A549 (cell line): ENCODE measurements around the gene PPP2R2D. TPM values are rescaled to one million over a fixed set of nuclear protein-coding genes. Genes with fewer than 3 reads are reported as not detected.
"Not testable (repeated sequence)": the region's sequence is repeated elsewhere in the genome, so short reads cannot be mapped to it uniquely, and the experiment has no call there.

Source experiments
- ATAC-seq, 2 experiments: fragments of 200-7000 bp in 1 of 2; fragments of >200 bp in 1 of 2; cut with Nextera tagmentation in 1 of 2; cut with Tn5 transposase in 1 of 2; 3 replicates each; pipeline versions ENCODE4 v1.8.0 to v1.9.1; 2018 to 2020; ENCODE audit warnings: mild to moderate bottlenecking in 1 of 2, moderate library complexity in 1 of 2
- CTCF ChIA-PET: fragments of 300-600 bp; sonication (Branson Sonifier 250); formaldehyde crosslinking; extraction: SDS; loops from one replicate; lab custom pipeline; 2021; ENCODE audit warnings: antibody characterized with exemption, inconsistent platforms; lab: Yijun Ruan, JAX
- POLR2A ChIA-PET: fragments of 350-600 bp; formaldehyde crosslinking; extraction: SDS; loops from one replicate; lab custom pipeline; 2021; ENCODE audit warnings: antibody characterized with exemption, inconsistent platforms; lab: Yijun Ruan, JAX
- DNase-seq, 2 experiments: peaks; one replicate each; pipeline versions ENCODE4 v3.0.0 to v3.0.0-alpha.2; 2011 to 2016; ENCODE audit warnings: low read depth in 1 of 2, low spot score in 1 of 2
- FAIRE-seq: peaks from 2 replicates; lab custom pipeline; 2011; peaks lifted over from hg19 to GRCh38; lab: Jason Lieb, UNC
- H3K27ac ChIP-seq, 2 experiments: fragments of >200 bp; sonication (Bioruptor Twin); formaldehyde crosslinking; 3 replicates each; pipeline ENCODE4 v1.5.1; 2016 to 2017
- H3K4me1 ChIP-seq: fragments of >200 bp; sonication (Bioruptor Twin); formaldehyde crosslinking; 3 replicates; pipeline ENCODE4 v1.6.1; 2016
- H3K4me2 ChIP-seq: fragments of >200 bp; sonication (Bioruptor Twin); formaldehyde crosslinking; 3 replicates; pipeline ENCODE4 v1.6.1; 2016
- H3K4me3 ChIP-seq: fragments of >200 bp; sonication (Bioruptor Twin); formaldehyde crosslinking; 3 replicates; pipeline ENCODE4 v1.5.1; 2016
- H3K9me3 ChIP-seq: fragments of >200 bp; sonication (Bioruptor Twin); formaldehyde crosslinking; 3 replicates; pipeline ENCODE4 v1.6.1; 2016
- ATOH8 ChIP-seq: fragments of 250-450 bp; sonication (Bioruptor Pico); IDR thresholded peaks from 2 replicates; pipeline ENCODE4 v1.5.0; 2020; ENCODE audit warnings: low read depth, mild to moderate bottlenecking, moderate library complexity
- BHLHE40 ChIP-seq: IDR thresholded peaks from 2 replicates; pipeline ENCODE4 v1.6.1; 2012; ENCODE audit warnings: low read depth, low read length, inconsistent platforms
- CHD2 ChIP-seq: fragments of 150-350 bp; IDR thresholded peaks from 2 replicates; pipeline ENCODE4 v1.6.1; 2014; ENCODE audit warnings: low read length; ENCODE audit not compliant: partially characterized antibody
- EHMT2 ChIP-seq: fragments of 200-600 bp; sonication (generic); IDR thresholded peaks from 2 replicates; pipeline ENCODE4 v1.6.1; 2016; ENCODE audit warnings: antibody characterized with exemption, low read depth, mild to moderate bottlenecking, moderate library complexity
- FOSB ChIP-seq: fragments of 250-450 bp; sonication (Bioruptor Pico); IDR thresholded peaks from 2 replicates; pipeline ENCODE4 v1.5.0; 2020; ENCODE audit warnings: mild to moderate bottlenecking, moderate library complexity
- HEYL ChIP-seq: fragments of 250-450 bp; sonication (Bioruptor Pico); IDR thresholded peaks from 2 replicates; pipeline ENCODE4 v1.8.0; 2021; ENCODE audit warnings: mild to moderate bottlenecking, moderate library complexity
- HOXB13 ChIP-seq: fragments of 250-450 bp; sonication (Bioruptor Pico); IDR thresholded peaks from 2 replicates; pipeline ENCODE4 v1.5.0; 2020; ENCODE audit warnings: low read depth, mild to moderate bottlenecking, moderate library complexity
- HOXB5 ChIP-seq: fragments of 250-450 bp; sonication (Bioruptor Pico); IDR thresholded peaks from 2 replicates; pipeline ENCODE4 v1.5.0; 2020; ENCODE audit warnings: mild to moderate bottlenecking, moderate library complexity
- KDM5A ChIP-seq: fragments of 200-600 bp; sonication (generic); IDR thresholded peaks from 2 replicates; pipeline ENCODE4 v1.6.1; 2016; ENCODE audit warnings: antibody characterized with exemption, mild to moderate bottlenecking
- MYC ChIP-seq: IDR thresholded peaks from 2 replicates; pipeline ENCODE4 v1.6.1; 2012; ENCODE audit warnings: mild to moderate bottlenecking, inconsistent platforms, low read length, improper control_type of control experiment, borderline replicate concordance
- NR3C1 ChIP-seq: fragments of >200 bp; sonication (Bioruptor Twin); formaldehyde crosslinking; IDR thresholded peaks from 3 replicates; pipeline ENCODE4 v1.6.1; 2017
- PHF8 ChIP-seq: fragments of 200-600 bp; sonication (generic); IDR thresholded peaks from 2 replicates; pipeline ENCODE4 v1.6.1; 2016; ENCODE audit warnings: low read depth, mild to moderate bottlenecking, antibody characterized with exemption, moderate library complexity, borderline replicate concordance
- RCOR1 ChIP-seq: fragments of 150-350 bp; IDR thresholded peaks from 2 replicates; pipeline ENCODE4 v1.6.1; 2014; ENCODE audit warnings: antibody characterized with exemption, low read length, low read depth
- SREBF2 ChIP-seq: fragments of 450-650 bp; IDR thresholded peaks from 2 replicates; pipeline ENCODE4 v1.6.1; 2014; ENCODE audit warnings: mild to moderate bottlenecking, moderate library complexity
- TP53 ChIP-seq: fragments of 250-450 bp; sonication (Bioruptor Pico); IDR thresholded peaks from 2 replicates; pipeline ENCODE4 v1.5.0; 2021; ENCODE audit warnings: mild to moderate bottlenecking, moderate library complexity
- ZFP36 ChIP-seq: fragments of 450-650 bp; IDR thresholded peaks from 2 replicates; pipeline ENCODE4 v1.6.1; 2014; ENCODE audit warnings: borderline replicate concordance; ENCODE audit not compliant: partially characterized antibody
- WGBS: methylation state at CpG from one replicate; pipeline ENCODE4 v1.1.6; 2017; ENCODE audit errors: missing lambda C conversion rate; 5-methylcytosine and 5-hydroxymethylcytosine counted together
- polyA plus RNA-seq, 4 experiments: library from polyadenylated mRNA; depleted of rRNA in 3 of 4; stranded (reverse); fragments of >200 nt; fragmentation: RNase III in 1 of 4; extraction: RNeasy Plus Mini Kit Qiagen cat#74134 plus additional on column Dnase treatment in 1 of 4; gene quantifications; 2 replicates in 3 of 4; 3 replicates in 1 of 4; pipeline ENCODE4 v1.2.3, GENCODE V29; 2011 to 2017
- TF ChIP-seq, protein P1 (sequence below): IDR thresholded peaks from 2 replicates; pipeline ENCODE4 v1.6.1; 2012
- TF ChIP-seq, protein P2 (sequence below): fragments of 200-600 bp; sonication (generic); IDR thresholded peaks from 2 replicates; pipeline ENCODE4 v1.6.1; 2016; ENCODE audit warnings: antibody characterized with exemption, mild to moderate bottlenecking, moderate library complexity
- TF ChIP-seq, protein P3 (sequence below): fragments of 150-350 bp; IDR thresholded peaks from 2 replicates; pipeline ENCODE4 v1.6.1; 2014; ENCODE audit warnings: low read depth, mild to moderate bottlenecking, low read length
- TF ChIP-seq, protein P4 (sequence below): IDR thresholded peaks from 2 replicates; pipeline ENCODE4 v1.6.1; 2012

PPP2R2D gene
- polyA plus RNA-seq, 2 of the 4 experiments (the other 2 are of a cell fraction), result 23.9 to 36.0 TPM

GRCh38 chr10:131948501-131948900, 47.7 kb downstream of the PPP2R2D start:
- Histone ChIP-seq H3K4me1 (peaks cover 34% of the 10 kb centered on the region), H3K9me3 (no peaks in the 10 kb centered on the region), H3K27ac (peak overlapping the region in 1 of 2 experiments; percentile 11; a peak in 1 of 6 replicates)
- POLR2A ChIA-PET, result interaction anchor here (0.6 kb wide), 1 partner anchor 569 kb away, joined by 3 read pairs; no protein-coding TSS in a partner anchor
- WGBS, result 93% methylated on average over 5 of the region's 6 CpGs
- FAIRE-seq (no peak), ATAC-seq (no peak)
- CTCF ChIA-PET, result interaction anchor here (0.9 to 8.2 kb wide), 7 partner anchors 11 to 194 kb away, joined by 3 to 59 read pairs (median 4); partner anchors contain the start of gene BNIP3
- no peak for TF ChIP-seq PHF8
- TF ChIP-seq, protein P1, sequence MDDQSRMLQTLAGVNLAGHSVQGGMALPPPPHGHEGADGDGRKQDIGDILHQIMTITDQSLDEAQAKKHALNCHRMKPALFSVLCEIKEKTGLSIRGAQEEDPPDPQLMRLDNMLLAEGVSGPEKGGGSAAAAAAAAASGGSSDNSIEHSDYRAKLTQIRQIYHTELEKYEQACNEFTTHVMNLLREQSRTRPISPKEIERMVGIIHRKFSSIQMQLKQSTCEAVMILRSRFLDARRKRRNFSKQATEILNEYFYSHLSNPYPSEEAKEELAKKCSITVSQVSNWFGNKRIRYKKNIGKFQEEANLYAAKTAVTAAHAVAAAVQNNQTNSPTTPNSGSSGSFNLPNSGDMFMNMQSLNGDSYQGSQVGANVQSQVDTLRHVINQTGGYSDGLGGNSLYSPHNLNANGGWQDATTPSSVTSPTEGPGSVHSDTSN, result no peak
- no peak for TF ChIP-seq MYC
- no peak for TF ChIP-seq TP53 (CRISPR knock-in tag)
- no peak for TF ChIP-seq FOSB (CRISPR knock-in tag)
- no peak for TF ChIP-seq ATOH8 (CRISPR knock-in tag)
- no peak for TF ChIP-seq KDM5A
- no peak for TF ChIP-seq EHMT2
- TF ChIP-seq, protein P2, sequence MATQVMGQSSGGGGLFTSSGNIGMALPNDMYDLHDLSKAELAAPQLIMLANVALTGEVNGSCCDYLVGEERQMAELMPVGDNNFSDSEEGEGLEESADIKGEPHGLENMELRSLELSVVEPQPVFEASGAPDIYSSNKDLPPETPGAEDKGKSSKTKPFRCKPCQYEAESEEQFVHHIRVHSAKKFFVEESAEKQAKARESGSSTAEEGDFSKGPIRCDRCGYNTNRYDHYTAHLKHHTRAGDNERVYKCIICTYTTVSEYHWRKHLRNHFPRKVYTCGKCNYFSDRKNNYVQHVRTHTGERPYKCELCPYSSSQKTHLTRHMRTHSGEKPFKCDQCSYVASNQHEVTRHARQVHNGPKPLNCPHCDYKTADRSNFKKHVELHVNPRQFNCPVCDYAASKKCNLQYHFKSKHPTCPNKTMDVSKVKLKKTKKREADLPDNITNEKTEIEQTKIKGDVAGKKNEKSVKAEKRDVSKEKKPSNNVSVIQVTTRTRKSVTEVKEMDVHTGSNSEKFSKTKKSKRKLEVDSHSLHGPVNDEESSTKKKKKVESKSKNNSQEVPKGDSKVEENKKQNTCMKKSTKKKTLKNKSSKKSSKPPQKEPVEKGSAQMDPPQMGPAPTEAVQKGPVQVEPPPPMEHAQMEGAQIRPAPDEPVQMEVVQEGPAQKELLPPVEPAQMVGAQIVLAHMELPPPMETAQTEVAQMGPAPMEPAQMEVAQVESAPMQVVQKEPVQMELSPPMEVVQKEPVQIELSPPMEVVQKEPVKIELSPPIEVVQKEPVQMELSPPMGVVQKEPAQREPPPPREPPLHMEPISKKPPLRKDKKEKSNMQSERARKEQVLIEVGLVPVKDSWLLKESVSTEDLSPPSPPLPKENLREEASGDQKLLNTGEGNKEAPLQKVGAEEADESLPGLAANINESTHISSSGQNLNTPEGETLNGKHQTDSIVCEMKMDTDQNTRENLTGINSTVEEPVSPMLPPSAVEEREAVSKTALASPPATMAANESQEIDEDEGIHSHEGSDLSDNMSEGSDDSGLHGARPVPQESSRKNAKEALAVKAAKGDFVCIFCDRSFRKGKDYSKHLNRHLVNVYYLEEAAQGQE, result no peak
- no peak for TF ChIP-seq CHD2
- TF ChIP-seq RCOR1, result no peak
- TF ChIP-seq, protein P3, sequence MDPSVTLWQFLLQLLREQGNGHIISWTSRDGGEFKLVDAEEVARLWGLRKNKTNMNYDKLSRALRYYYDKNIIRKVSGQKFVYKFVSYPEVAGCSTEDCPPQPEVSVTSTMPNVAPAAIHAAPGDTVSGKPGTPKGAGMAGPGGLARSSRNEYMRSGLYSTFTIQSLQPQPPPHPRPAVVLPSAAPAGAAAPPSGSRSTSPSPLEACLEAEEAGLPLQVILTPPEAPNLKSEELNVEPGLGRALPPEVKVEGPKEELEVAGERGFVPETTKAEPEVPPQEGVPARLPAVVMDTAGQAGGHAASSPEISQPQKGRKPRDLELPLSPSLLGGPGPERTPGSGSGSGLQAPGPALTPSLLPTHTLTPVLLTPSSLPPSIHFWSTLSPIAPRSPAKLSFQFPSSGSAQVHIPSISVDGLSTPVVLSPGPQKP, result no peak
- no peak for TF ChIP-seq SREBF2
- TF ChIP-seq ZFP36, result no peak
- TF ChIP-seq, all 56 proteins: peak for 0
- no peak for DNase-seq
- no peak overlapping the region for H3K4me3 ChIP-seq
- H3K4me2 ChIP-seq, result no peak overlapping the region; the same call in 2 of the 3 replicates

DNA sequence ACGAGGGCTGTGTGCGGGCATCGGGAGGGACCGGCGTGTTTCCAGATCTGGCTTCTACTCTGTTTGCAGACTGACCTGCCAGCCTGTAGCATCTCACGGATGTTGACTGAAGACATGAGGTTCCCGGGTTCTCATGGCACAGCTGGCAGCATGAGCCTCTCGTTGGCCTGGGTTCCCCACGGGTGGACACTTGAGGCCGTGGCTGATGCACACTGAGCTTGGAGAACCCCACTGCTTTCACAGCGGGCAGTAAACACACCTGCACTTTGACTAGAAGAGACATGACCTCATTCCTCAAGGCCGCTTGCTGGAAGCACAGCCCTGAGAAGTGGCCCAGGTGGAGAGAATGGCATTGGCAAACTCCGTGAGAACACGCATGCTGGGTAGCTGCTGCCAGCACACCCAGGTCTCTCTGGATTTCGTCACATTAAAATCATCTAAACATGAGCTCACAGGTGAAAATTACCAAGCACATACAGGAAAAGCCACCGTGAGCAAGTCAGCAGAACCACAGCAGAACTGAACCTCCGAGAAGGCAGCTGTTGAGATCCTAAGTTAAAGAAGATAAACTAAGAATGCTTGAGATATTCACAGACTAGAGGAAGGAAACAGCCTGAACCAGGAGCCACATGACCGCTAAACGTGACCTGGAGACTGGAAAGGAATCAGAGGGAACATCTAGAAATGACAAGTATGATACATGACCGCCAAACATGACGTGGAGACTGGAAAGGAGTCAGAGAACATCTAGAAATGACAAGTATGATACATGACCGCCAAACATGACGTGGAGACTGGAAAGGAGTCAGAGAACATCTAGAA, 48.4 kb downstream of the PPP2R2D start:
- peak overlapping the region in 1 of 2 experiments; percentile 11; a peak in 1 of 6 replicates for H3K27ac ChIP-seq
- no peaks in the 10 kb centered on the region for H3K9me3 ChIP-seq
- H3K4me3 ChIP-seq, result no peak overlapping the region
- ChIA-PET POLR2A (interaction anchor here (0.6 kb wide), 1 partner anchor 570 kb away, joined by 3 read pairs; no protein-coding TSS in a partner anchor), CTCF (interaction anchor here (1.5 to 8.2 kb wide), 4 partner anchors 32 to 194 kb away, joined by 4 to 59 read pairs (median 8); partner anchors contain the start of gene BNIP3)
- DNase-seq (no peak), FAIRE-seq (no peak), ATAC-seq (no peak)
- H3K4me2 ChIP-seq, result no peak overlapping the region
- peaks cover 34% of the 10 kb centered on the region for H3K4me1 ChIP-seq
- 93% methylated on average over 20 of the region's 23 CpGs for WGBS
- no peak for TF ChIP-seq HEYL (CRISPR knock-in tag)
- no peak for TF ChIP-seq MYC
- no peak for TF ChIP-seq HOXB5 (CRISPR knock-in tag)
- TF ChIP-seq BHLHE40, result no peak
- no peak for TF ChIP-seq RCOR1
- no peak for TF ChIP-seq HOXB13
- TF ChIP-seq, protein P4, sequence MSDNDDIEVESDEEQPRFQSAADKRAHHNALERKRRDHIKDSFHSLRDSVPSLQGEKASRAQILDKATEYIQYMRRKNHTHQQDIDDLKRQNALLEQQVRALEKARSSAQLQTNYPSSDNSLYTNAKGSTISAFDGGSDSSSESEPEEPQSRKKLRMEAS, result no peak
- no peak for TF ChIP-seq NR3C1

GRCh38 chr10:131949908-131950307, 49.1 kb downstream of the PPP2R2D start:
- H3K4me2 ChIP-seq, FAIRE-seq, H3K9me3 ChIP-seq, DNase-seq, POLR2A ChIA-PET, H3K4me3 ChIP-seq, H3K27ac ChIP-seq, ATAC-seq: not testable (repeated sequence)
- 78% methylated on average over 5 of the region's 7 CpGs for WGBS
- CTCF ChIA-PET, result interaction anchor here (2.6 to 8.2 kb wide), 2 partner anchors 31 to 73 kb away, joined by 7 to 59 read pairs; partner anchors contain the start of gene BNIP3
- peaks cover 34% of the 10 kb centered on the region for H3K4me1 ChIP-seq
